ENCODE results near the gene CACHD1. TPM values are rescaled to one million over a fixed set of nuclear protein-coding genes. Genes with fewer than 3 reads are reported as not detected.
"Not testable (repeated sequence)": the region's sequence is repeated elsewhere in the genome, so short reads cannot be mapped to it uniquely, and the experiment has no call there.

Gene CACHD1
- total and polyA plus RNA-seq, 2 of the 4 experiments (the other 2 are of a cell fraction) = 2.9 to 5.9 TPM

DNA sequence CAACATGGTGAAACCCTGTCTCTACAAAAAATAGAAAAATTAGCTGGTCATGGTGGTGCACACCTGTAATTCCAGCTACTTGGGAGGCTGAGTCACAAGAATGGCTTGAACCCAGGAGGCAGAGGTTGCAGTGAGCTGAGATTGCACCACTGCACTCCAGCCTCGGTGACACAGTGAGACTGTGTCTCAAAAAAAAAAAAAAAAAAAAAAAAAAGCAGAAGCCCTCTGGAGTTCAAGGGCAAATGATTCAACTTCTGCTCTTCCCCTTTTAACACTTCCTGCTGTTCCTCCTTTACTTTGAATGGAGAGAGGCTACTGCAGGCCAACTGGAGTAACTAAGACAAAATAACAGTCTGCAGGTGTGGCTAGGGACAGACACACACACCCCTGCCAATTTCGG is 42.3 kb downstream of the CACHD1 start:
- H3K27ac ChIP-seq (ENCODE audit: insufficient read depth, low read length); H3K79me1 ChIP-seq (ENCODE audit: low read depth in 1 of 2, low read length in 2 of 2); H3K4me1 ChIP-seq (ENCODE audit: control insufficient read depth, insufficient read depth, low read length); H2AK9ac ChIP-seq (replicated peaks; ENCODE audit: low read depth, low read length, poor library complexity); H3K27me3 ChIP-seq (ENCODE audit: control insufficient read depth, insufficient read depth, low read length); H4K5ac ChIP-seq (ENCODE audit: low read depth, low read length); in situ Hi-C loops (cut with MboI; ENCODE audit: low sequenced_read_pairs); H3K4me3 ChIP-seq (ENCODE audit: insufficient read depth, low read depth, low read length); H3K56ac ChIP-seq (ENCODE audit: extremely low read depth, insufficient read depth, low read length); H3K23ac ChIP-seq (ENCODE audit: low read depth, low read length); POLR2A ChIA-PET (ENCODE audit: unreplicated experiment); H3K36me3 ChIP-seq (ENCODE audit: control insufficient read depth, insufficient read depth, low read length); H2AK5ac ChIP-seq (ENCODE audit: low read depth, low read length); DNase-seq; H3K14ac ChIP-seq (replicated peaks; ENCODE audit: low read depth, low read length); H3K4me2 ChIP-seq (ENCODE audit: low read depth, low read length); BruUV-seq (replicated peaks); H3K18ac ChIP-seq (ENCODE audit: low read depth, low read length); H2BK120ac ChIP-seq (ENCODE audit: low read depth, low read length); H3K4ac ChIP-seq (ENCODE audit: low read depth, low read length); H2BK15ac ChIP-seq (ENCODE audit: low read depth, low read length); CTCF ChIA-PET; H3K9ac ChIP-seq (ENCODE audit: low read depth, low read length); H3K9me1 ChIP-seq (ENCODE audit: insufficient read depth, low read length); H2BK5ac ChIP-seq (ENCODE audit: low read depth, low read length, poor library complexity, severe bottlenecking); H3K9me3 ChIP-seq (ENCODE audit: control insufficient read depth, insufficient read depth, low read length); ATAC-seq (ENCODE audit: low read depth); dilution Hi-C loops (cut with HindIII; ENCODE audit: low sequenced_read_pairs, unreplicated experiment); H2AFZ ChIP-seq (replicated peaks; ENCODE audit: low read length, poor library complexity); H4K20me1 ChIP-seq (ENCODE audit: insufficient read depth, low read length); H4K91ac ChIP-seq (ENCODE audit: insufficient read depth, low read depth, low read length); H4K8ac ChIP-seq (ENCODE audit: low read depth in 2 of 2, low read length in 2 of 2); H2BK20ac ChIP-seq (ENCODE audit: low read depth, low read length): not testable (repeated sequence)
- no CpG with 5 or more reads among the region's 2 CpGs for WGBS, 2 experiments (ENCODE audit: extremely low coverage in 2 of 2, insufficient read length in 1 of 2)
- intact Hi-C loops (cut with micrococcal nuclease) = loop anchor here (5.0 kb wide), 1 partner anchor 35 kb away; no protein-coding TSS in a partner anchor
